Measurements from ENCODE around the gene TMA7B.
"Not testable (repeated sequence)": the region's sequence is repeated elsewhere in the genome, so short reads cannot be mapped to it uniquely, and the experiment has no call there.

The TMA7B gene

GRCh38 chr22:39985383-39986035, 25.3 kb downstream of the TMA7B start:
- DNase-seq, result no peak

DNA sequence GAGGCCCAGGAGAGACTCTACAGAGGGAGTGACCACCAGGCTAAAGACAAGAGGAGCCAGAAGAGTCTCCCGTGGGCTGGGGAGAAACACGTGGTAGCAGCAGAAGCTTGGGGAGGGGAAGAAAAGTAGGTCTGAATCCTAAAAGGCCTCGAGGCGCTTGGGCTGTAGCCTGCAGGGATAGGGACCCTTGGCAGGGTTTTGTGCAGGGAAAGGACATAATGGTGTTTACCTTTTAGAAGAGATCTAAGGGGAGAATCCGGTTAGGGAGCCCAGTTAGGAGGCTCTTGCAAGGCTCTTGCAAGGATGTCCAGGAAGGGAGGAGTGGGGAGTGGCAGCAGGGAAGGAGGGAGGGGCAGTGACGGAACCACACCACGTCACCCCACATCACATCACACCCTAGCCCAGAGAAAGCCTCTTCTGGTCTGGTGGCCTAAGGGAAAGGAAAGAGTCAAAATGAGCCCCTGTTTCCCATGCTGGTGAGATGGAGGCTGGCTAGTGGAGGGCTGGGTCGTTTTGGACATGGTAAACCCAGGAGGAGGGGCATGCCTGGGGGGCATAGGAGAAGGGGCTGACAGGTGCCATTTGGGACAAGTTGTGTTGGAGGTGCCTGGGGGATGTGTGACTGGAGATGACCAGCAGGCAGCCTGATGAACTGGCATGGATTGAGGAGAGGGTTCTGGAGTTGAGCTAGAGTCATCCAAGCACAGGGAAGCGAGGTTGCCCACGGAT, 28.4 kb downstream of the TMA7B start:
- no peak for DNase-seq

DNA sequence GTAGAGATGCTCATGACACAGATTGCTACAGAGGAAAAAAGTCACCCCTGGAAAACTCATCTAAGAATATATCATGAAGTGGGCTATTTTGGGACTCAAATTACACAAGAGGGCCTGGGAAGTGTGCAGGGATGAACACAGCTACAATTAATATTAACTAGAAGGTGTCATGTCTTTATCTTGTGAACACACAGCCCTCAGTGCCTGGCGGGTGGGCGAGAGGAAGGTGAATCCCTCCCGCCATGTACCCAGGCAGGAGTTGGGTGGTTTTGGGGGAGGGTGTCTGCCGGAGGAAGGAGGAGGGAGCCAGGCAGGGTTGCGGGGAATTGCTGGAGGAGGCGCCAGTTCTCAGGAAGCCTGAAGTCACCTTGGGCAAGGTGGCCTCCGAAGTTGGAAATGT, 29.4 kb downstream of the TMA7B start:
- DNase-seq, result no peak

- DNase-seq, result no peak
Measured at GRCh38 chr22:39990686-39991085, 30.5 kb downstream of the TMA7B start.

- no peak for DNase-seq
Measured at GRCh38 chr22:39991159-39991860, 31.1 kb downstream of the TMA7B start.

- DNase-seq, result no peak
Measured at GRCh38 chr22:39992088-39992826, 32.1 kb downstream of the TMA7B start.

DNA sequence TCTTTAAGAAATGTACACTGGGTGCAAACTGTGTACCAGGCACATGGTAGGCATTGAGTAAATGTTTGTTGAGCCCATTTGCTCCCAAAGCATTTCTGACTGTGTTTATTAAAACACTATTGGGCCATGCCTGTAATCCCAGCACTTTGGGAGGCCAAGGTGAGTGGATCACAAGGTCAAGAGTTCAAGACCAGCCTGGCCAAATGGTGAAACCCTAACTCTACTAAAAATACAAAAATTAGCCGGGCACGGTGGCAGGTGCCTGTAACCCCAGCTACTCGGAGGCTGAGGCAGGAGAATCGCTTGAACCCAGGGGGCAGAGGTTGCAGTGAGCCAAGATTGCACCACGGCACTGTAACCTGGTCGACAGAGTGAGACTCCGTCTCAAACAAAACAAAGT, 32.7 kb downstream of the TMA7B start:
- not testable (repeated sequence) for DNase-seq

- no peak for DNase-seq
Measured at GRCh38 chr22:39994041-39994565, 33.9 kb downstream of the TMA7B start.

- no peak for DNase-seq
Measured at GRCh38 chr22:39994566-39995392, 34.6 kb downstream of the TMA7B start, which contains the start of gene FAM83F. TSS of gene FAM83F (plus strand) at chr22:39994954. CDS start at chr22:39995043, 89 bp downstream.

DNA sequence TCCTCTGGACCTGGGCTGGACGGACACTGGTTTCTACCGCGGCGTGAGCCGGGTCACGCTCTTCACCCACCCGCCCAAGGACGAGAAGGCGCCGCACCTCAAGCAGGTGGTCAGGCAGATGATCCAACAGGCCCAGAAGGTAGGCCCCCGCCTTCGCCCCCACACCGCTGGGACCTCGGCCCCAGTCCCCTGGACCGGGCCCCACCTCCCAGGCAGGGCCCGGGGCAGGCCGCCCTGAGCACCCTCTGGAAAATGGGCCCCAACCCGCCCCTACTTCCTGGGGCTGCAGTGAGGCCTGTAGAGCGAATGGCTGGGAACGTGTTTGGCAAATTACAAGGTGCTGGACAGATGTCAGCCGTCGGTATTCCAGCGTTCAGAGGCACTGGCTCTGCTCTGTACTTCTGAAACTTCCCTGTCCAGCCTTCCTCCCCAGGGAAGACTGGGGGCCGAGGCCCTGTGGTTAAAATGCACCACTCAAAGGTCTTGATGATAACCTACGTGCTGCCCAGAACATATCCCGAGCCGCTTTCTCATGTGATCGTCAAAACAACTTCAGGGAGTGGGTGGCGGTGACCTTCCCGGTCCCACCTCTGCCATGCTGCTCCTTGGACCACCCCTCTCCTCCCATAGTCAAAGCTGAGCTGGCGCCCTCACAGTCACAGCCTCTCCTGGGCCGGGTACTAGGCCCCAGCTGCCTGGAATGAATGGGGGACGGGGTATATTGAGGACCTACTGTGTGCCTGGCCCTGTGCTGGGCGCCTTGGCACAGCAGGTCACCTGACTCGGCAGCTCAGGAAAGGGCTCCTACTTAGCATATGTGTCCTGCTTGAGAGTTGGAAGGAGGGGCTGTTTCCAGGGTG, 35.4 kb downstream of the TMA7B start:
- no peak for DNase-seq

DNA sequence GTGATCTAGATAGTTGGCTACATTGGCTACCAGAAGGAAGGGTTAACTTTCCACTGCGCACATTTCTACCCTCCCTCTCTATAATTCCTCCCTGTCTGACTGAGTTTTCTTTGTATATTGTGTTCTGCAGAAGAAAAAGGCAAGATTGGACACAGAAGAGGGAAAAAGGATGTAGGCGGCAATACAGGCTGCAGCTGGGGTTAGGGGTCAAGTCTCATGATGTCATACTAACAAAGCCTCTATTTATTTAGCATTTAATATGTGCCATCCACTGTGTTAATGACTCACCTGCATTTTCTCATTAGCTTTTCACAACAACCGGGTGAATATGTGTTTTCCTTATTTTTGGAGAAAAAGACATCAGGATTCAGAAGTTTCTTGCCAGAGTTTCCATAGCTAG, 36.5 kb downstream of the TMA7B start:
- DNase-seq, result no peak

DNA sequence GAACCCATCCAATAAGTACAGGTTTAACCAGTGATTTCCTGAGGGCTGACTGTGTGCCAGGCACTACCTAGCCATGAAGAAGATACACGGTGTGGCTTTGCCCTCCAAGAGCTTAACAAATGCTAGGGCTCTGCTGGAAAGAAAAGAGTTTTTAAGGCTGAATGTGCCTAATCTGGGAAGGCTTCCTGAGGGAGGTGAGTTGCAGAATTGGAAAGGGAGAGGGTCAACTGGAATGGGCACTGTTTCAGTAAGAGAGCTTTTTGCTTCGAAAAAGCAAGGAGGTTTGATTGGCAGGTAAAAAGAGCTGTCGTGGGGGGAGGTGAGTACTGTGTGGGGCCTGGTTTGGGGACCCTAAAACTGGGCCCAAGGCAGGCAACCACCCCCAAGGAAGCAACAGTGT, 37.2 kb downstream of the TMA7B start:
- no peak for DNase-seq

DNA sequence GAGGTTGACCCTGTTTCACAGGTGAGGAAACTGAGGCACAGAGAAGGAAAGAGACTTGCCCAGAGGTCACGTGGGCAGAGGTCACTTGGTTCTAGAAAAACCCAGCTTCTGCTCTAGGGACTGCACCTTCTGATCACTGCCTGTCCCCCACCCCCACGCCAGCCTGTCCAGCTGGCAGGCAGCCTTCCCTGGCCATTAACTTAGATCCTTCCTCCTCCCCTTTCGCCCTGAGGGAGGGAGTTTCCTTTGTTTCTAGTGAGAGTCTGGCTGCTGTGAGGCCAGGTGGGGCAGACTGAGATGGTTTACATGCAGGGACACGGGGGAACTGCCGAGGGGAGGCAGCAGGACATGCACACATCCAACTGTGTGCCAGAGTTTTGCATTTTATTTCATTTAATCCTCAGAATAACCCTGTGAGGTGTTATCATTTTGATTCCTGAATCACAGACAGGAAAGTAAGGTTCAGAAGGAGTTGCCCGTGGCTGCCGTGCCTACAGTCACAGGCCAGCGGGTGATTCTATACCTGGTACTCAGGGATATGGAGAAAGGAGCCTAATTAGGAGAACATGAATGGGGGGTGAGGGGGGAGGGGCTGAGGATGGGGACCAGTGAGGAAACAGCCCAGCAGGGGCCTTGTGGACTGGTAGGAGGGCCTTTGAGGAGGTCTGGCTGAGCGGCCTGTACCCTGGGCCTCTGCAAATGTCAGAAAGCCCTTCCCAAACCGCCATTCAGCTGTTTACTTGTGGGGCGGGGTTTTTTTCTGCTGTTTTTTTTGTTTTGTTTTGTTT, 37.9 kb downstream of the TMA7B start:
- peak; percentile 92 for DNase-seq

DNA sequence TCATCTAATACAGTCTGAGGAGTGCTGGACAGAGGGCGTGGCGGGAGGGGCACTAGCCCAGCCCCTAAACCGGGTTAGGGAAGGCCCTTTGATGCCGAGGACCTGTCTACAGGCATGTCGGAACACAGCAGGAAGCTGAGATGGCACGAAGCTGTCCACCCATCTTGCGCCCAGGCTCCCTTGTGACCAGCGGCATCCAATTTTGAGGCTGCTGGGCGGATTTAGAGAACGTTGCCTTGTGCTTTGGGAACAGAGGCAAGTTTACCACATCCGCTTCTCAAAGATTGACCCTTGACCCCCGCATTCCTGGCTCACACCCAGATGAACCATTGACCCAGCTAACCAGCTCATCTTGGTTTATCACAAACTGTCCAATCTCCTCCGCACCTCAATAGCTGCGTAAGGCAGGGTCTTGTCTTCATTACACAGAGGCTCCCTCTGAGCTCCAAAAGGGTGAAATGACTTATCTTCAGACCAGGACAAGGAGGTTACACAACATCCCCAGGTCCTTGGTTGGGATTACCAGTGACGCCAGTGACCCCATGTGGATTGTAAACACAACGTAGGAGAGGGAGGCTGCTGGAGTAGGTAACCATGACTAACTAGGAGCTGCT, 39.1 kb downstream of the TMA7B start:
- DNase-seq, result no peak

DNA sequence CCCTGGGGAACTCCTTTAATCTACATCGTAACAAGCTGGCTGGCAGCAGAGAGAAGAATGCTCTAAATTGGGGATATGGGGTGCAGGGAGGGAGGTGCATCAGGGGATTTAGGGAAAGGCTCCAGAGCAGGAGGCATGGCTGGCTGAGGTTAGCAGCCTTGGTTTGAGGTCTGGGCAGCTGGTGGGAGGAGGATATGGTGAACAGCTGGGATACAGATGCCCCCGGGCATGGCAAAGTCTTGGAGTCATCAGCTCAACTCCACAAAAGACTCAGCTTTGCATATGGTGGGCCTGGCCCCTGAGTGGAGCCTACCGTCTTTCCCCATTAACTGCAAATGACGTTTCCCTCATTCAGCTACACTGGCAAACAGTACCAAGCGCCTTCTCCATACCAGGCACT, 40.0 kb downstream of the TMA7B start:
- DNase-seq, result no peak

GRCh38 chr22:40001106-40001505, 40.9 kb downstream of the TMA7B start:
- DNase-seq, result no peak

GRCh38 chr22:40001800-40002577, 41.8 kb downstream of the TMA7B start:
- no peak for DNase-seq

DNA sequence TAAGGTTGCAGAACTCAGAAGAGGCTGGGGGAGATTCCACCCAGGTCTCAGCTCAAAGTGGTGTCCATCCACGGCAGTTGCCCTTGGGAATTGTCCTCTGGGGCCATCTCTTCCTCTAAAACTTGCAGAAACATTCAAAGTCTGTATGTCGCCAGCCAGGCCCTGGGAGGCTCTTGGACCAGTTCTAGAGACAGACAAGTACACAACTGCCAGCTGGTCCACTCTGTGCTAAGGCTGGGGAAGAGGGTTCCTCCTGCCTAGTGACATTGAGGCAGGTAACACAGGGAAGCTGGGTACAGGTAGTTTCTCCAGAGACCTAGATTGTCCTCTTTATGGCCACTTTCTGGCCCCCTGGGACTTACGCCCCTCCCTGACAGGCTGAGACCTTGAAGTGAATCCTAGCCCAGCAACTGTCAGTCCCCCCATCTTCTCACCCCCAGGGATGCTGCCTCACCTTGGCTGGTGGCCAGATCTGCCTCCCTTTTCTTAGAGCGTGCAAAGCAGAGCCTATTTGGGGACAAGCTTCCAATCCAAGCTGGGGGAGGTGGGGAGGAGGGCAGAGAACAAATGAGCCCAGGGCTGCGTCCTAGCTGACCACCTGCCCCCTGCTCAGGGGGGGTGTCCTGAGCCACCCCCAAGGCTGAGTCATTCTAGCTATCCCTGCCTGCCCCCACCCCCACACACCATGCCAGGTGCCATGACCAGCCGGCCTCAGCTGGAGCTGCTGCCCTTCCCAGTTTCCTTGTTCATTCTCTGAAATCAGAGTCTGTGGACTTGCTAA, 42.9 kb downstream of the TMA7B start:
- DNase-seq, result peak; percentile 16

All from NCI-H1092 (cell line).